ENCODE measurements around the gene MXD4. TPM values are rescaled to one million over a fixed set of nuclear protein-coding genes. Genes with fewer than 3 reads are reported as not detected.

MXD4 gene
- total and polyA plus RNA-seq, 9 of the 15 experiments (the other 6 are each of a cell fraction or from before 2014, with no cell fraction given), result 0.06 to 13.5 (median 5.9) TPM

DNA sequence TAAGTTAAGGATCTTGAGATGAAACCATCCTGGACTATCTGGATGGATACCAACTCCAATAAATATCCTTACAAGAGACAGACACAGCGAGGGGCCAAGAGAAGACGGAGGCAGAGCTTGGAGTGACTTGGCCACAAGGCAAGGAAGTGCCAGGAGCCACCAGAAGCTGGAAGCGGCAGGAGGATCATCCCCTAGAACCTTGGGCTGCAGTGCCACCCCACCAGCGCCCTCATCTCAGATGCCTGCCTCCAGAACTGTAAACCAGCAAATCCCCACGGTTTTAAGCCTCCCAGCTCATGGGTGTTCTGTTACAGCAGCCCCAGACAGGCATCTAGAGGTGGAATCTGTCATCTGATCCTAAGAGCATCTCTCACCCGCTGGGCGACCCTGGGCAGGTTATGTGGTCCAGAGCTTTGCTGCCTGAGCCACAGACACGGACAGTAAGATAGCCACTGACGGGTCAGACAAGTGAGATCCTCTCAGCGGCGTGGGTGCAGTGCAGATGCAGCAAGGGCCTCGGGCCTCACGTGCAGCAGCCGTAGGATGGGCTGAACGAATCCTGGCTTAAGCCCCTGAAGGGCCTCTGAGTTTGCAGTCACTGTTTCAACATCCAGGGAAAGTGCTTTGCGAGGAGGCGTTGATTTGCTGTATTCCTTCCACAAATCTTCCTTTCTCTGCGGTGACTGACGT, 25.1 kb upstream of the MXD4 start (continued):
- TF ChIP-seq ATF1 (CRISPR knock-in tag; IDR thresholded peaks at IDR 0.05), result no peak
- no peak for TF ChIP-seq ATF1 (tag; IDR thresholded peaks at IDR 0.05)
- TF ChIP-seq SMAD4 (CRISPR knock-in tag; conservative IDR thresholded peaks at IDR 0.05), result no peak
- TF ChIP-seq COPS2 (conservative IDR thresholded peaks at IDR 0.05), result no peak
- TF ChIP-seq, protein P1, sequence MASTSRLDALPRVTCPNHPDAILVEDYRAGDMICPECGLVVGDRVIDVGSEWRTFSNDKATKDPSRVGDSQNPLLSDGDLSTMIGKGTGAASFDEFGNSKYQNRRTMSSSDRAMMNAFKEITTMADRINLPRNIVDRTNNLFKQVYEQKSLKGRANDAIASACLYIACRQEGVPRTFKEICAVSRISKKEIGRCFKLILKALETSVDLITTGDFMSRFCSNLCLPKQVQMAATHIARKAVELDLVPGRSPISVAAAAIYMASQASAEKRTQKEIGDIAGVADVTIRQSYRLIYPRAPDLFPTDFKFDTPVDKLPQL (IDR thresholded peaks at IDR 0.05; ENCODE audit: extremely low read depth, insufficient read length), result no peak
- no peak for TF ChIP-seq MTF1 (CRISPR knock-in tag; IDR thresholded peaks at IDR 0.05; ENCODE audit: borderline replicate concordance)
- no peak for TF ChIP-seq ZNF561 (CRISPR knock-in tag; conservative IDR thresholded peaks at IDR 0.05)

DNA sequence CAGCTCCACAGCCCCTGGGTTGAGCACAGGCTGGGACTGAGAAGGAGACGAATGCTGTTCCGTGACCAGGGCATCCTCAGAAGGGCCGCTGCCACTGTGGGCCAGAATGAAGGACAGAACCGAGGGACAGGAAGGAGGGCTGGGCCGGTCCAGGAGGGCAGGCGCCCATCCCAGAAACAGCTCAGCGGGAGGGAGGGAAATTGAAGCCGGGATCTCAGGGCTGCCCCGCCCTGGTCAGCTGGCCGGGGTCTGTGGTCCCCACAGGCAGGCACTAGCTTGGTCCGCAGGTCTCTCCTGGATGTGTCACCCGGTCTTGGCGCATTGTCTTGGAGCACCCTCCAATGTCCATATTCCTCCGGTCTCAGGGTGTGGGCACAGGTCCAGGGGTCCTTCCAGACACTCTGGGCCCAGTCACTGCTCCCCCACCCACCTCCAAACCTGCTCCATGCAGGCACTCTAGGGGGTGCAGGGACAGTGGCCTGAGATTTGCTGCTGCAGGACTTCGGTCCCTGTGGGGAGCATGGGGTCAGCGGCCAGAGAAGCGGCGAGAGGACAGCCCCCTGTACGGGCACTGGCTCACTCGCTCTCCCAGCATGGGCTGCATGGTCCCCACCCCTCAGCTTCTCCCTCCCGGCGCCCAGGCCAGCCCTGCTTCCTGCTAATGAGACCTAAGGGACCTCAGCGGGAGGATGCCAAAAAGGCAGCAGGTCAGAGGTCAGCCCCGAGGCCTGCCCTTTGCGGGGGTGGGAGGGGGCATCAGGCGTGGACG, 23.9 kb upstream of the MXD4 start:
- Histone ChIP-seq H3K4me3 (no peak overlapping the region), H3K27ac (ENCODE audit: extremely low read depth, low read depth, low read length) (no peak overlapping the region), H3K4me2 (ENCODE audit: insufficient read depth, low read length) (no peak overlapping the region), H3K9ac (ENCODE audit: insufficient read depth in 1 of 2, low read depth in 2 of 2, low read length in 2 of 2) (peak overlapping the region in 1 of 2 experiments; percentile 7; a peak in 1 of 4 replicates), H3K36me3 (ENCODE audit: control insufficient read depth, insufficient read depth, low read length) (no peaks in the 10 kb centered on the region), H2AFZ (ENCODE audit: low read depth, low read length) (no peak overlapping the region), H3K9me3 (replicated peaks; ENCODE audit: control insufficient read depth, insufficient read depth, low read depth, low read length) (no peaks in the 10 kb centered on the region), H4K20me1 (replicated peaks; ENCODE audit: control insufficient read depth, insufficient read depth, low read length) (no peaks in the 10 kb centered on the region), H3K9me1 (ENCODE audit: control insufficient read depth, insufficient read depth, low read length) (peaks cover 2% of the 10 kb centered on the region), H3K27me3 (ENCODE audit: control insufficient read depth in 2 of 2, insufficient read depth in 2 of 2, low read length in 2 of 2) (no peaks in the 10 kb centered on the region), H3K79me2 (ENCODE audit: control insufficient read depth, insufficient read depth, low read length) (no peaks in the 10 kb centered on the region), H3K4me1 (replicated peaks in 1 of 2; ENCODE audit: control insufficient read depth in 2 of 2, insufficient read depth in 2 of 2, low read length in 2 of 2) (peaks cover 0 to 34% of the 10 kb centered on the region in 2 experiments; a peak in 2 of 5 replicates)
- in situ Hi-C loops (cut with MboI), result no loop called here
- no peak for DNase-seq (ENCODE audit: extremely low read depth in 1 of 4, low spot score in 3 of 4)
- intact Hi-C loops (cut with micrococcal nuclease), result no loop called here
- 73% methylated on average over 22 of the region's 27 CpGs for WGBS (ENCODE audit: insufficient coverage, low coverage, missing lambda C conversion rate)
- no TSS peak for BruUV-seq (replicated peaks)
- ChIA-PET CTCF (ENCODE audit: low intra/inter-chr PET ratio) (no interaction called here), POLR2A (interaction anchor here (0.6 kb wide), 1 partner anchor 573 kb away, joined by 3 read pairs; the partner anchor contains the start of gene SLBP)
- FAIRE-seq, result no peak
- ATAC-seq, result no peak
- TF ChIP-seq FOXM1 (IDR thresholded peaks at IDR 0.05; ENCODE audit: low read depth) (no peak), FOXM1 (CRISPR knock-in tag; IDR thresholded peaks at IDR 0.05; ENCODE audit: low read depth) (no peak), EGR1 (conservative IDR thresholded peaks at IDR 0.05) (0 out of 2 replicates have a peak, but pooled peaks have one; percentile 4), ZBTB1 (CRISPR knock-in tag; IDR thresholded peaks at IDR 0.05; ENCODE audit: borderline replicate concordance, low read depth) (no peak)
- TF ChIP-seq, protein P2, sequence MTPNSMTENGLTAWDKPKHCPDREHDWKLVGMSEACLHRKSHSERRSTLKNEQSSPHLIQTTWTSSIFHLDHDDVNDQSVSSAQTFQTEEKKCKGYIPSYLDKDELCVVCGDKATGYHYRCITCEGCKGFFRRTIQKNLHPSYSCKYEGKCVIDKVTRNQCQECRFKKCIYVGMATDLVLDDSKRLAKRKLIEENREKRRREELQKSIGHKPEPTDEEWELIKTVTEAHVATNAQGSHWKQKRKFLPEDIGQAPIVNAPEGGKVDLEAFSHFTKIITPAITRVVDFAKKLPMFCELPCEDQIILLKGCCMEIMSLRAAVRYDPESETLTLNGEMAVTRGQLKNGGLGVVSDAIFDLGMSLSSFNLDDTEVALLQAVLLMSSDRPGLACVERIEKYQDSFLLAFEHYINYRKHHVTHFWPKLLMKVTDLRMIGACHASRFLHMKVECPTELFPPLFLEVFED (CRISPR knock-in tag; conservative IDR thresholded peaks at IDR 0.05), result no peak

Data from K562 (cell line).